Pericardium fibroblast (primary cell): ENCODE measurements around the gene DNAI7. TPM values are rescaled to one million over a fixed set of nuclear protein-coding genes. Genes with fewer than 3 reads are reported as not detected.

Source experiments
- total RNA-seq: library from RNA; depleted of rRNA; stranded (reverse); fragments of >200 nt; gene quantifications from 2 replicates; pipeline ENCODE4 v1.2.3, GENCODE V29; 2015

Gene DNAI7
- total RNA-seq = not detected in 2 replicates

GRCh38 chr12:25195056-25195971 is at the start of gene DNAI7, which contains the start of gene ETFRF1:
Gene DNAI7, minus strand, starts transcription at chr12:25195160. Its CDS starts 82 bp downstream, at chr12:25195078.
Gene ETFRF1, plus strand, starts transcription at chr12:25195237. Its CDS starts 8,720 bp downstream, at chr12:25203957.

Other genes starting within 250 kb of the DNAI7 start
- 90.2 and 213 TPM in 2 replicates for gene BCAT1, start 246.1 kb downstream of the DNAI7 start, total RNA-seq
- gene ETFRF1, start 77 bp upstream of the DNAI7 start, total RNA-seq = 22.2 and 26.6 TPM in 2 replicates
- gene KRAS, start 55.8 kb upstream of the DNAI7 start, total RNA-seq = 9.5 and 12.4 TPM in 2 replicates